Prostate gland (tissue), 2 donors: ENCODE results near the gene PHACTR2.

Experiments used
- CTCF ChIP-seq, 4 experiments: fragments of 200-600 bp in 2 of 4; fragments of 450-650 bp in 2 of 4; sonication (generic) in 2 of 4; IDR thresholded peaks; 1 replicate in 3 of 4; 2 replicates in 1 of 4; pipeline ENCODE4 v1.5.1; 2016 to 2019; ENCODE audit warnings: antibody characterized with exemption in 4 of 4, mild to moderate bottlenecking in 2 of 4, moderate library complexity in 2 of 4
- POLR2A ChIP-seq: fragments of 450-650 bp; IDR thresholded peaks from one replicate; pipeline ENCODE4 v1.6.1; 2016; ENCODE audit warnings: antibody characterized with exemption, mild to moderate bottlenecking

GRCh38 chr6:143724876-143725275 lies 47.1 kb downstream of the PHACTR2 start:
- no peak for TF ChIP-seq CTCF (IDR thresholded peaks at IDR 0.05)
- TF ChIP-seq POLR2A: no peak
